Measurements from ENCODE around the gene IMPDH1. TPM values are rescaled to one million over a fixed set of nuclear protein-coding genes. Genes with fewer than 3 reads are reported as not detected.
A peak's percentile ranks its signal among the peaks of the same experiment; 100 is the strongest.

The IMPDH1 gene
- total RNA-seq, 2 experiments from 2014 or later = 26.5 to 27.0 TPM

DNA sequence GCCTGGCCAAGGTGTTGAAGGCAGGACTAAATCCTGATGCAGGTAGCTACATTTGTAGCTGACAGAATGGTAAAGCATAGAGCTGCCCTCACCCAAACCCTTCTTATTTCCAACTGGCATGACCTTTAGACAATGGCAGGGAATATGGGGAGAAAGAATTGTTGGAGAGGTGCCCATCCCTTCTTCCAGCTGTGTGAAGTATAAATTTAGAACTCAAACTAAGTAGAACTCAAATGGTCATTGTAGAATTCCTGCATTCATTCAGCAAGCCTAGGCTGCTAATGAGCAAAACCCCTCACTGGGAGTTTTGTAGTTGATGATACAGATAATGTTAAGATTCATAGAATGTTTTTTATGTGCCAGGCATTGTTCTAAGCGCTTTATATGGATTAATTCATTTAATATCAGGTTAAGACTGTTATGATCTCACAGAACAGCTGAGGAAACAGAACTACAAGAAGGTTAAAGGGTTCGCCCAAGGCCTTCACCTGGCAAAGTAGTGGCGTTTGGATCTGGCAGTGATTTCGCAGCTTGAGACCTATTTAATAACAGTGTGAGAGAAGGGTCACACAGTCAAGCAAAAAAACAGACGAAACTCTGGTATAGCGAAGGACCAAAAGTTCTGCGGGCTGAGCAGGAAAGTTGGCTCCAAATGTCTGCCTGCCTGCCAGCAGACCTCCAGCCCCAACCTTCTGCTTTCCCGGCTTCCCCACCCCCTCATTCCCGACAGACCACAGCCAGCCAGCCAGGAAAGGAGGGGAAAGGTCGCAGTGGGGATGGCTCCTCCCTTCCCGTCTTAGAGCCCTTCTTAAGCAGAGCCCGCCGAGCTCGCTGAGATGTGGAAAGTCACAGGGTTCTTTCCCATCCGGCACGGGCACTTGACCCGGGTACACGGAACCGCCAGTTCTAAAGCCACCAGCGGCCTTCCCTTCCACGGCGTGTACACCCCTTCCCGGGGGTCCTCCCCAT lies 44.3 kb upstream of the IMPDH1 start:
- Histone ChIP-seq H3K4me3 (ENCODE audit: low read length) (no peak overlapping the region), H3K36me3 (ENCODE audit: insufficient read depth, low read length) (no peaks in the 10 kb centered on the region), H3K9me3 (ENCODE audit: control insufficient read depth in 1 of 2, insufficient read depth in 1 of 2, low read length in 2 of 2) (no peaks in the 10 kb centered on the region), H3K4me1 (ENCODE audit: insufficient read depth, low read length) (peaks cover 22% of the 10 kb centered on the region), H3K27me3 (ENCODE audit: control insufficient read depth in 1 of 2, insufficient read depth in 2 of 2, low read length in 2 of 2) (no peaks in the 10 kb centered on the region), H3K27ac (ENCODE audit: low read depth in 1 of 2, low read length in 2 of 2) (no peak overlapping the region)
- Mint-ChIP-seq H3K9me3 (no peaks in the 10 kb centered on the region), H3K4me1 (ENCODE audit: low read depth) (peaks cover 15% of the 10 kb centered on the region), H3K36me3 (ENCODE audit: low read depth) (no peaks in the 10 kb centered on the region), H3K27ac (no peak overlapping the region), H3K4me3 (peak overlapping the region; percentile 54), H3K27me3 (no peaks in the 10 kb centered on the region)
- ChIA-PET CTCF (interaction anchor here (5.9 kb wide), 1 partner anchor 28 kb away, joined by 47 read pairs; no protein-coding TSS in a partner anchor), POLR2A (no interaction called here)
- TF ChIP-seq, protein P1, sequence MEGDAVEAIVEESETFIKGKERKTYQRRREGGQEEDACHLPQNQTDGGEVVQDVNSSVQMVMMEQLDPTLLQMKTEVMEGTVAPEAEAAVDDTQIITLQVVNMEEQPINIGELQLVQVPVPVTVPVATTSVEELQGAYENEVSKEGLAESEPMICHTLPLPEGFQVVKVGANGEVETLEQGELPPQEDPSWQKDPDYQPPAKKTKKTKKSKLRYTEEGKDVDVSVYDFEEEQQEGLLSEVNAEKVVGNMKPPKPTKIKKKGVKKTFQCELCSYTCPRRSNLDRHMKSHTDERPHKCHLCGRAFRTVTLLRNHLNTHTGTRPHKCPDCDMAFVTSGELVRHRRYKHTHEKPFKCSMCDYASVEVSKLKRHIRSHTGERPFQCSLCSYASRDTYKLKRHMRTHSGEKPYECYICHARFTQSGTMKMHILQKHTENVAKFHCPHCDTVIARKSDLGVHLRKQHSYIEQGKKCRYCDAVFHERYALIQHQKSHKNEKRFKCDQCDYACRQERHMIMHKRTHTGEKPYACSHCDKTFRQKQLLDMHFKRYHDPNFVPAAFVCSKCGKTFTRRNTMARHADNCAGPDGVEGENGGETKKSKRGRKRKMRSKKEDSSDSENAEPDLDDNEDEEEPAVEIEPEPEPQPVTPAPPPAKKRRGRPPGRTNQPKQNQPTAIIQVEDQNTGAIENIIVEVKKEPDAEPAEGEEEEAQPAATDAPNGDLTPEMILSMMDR (IDR thresholded peaks at IDR 0.05) = no peak
- no peak for DNase-seq
- intact Hi-C loops (cut with DNase I, micrococcal nuclease) = loop anchor here (2.0 to 10.0 kb wide), 3 partner anchors 49 to 1151 kb away; partner anchors contain the start of gene RBM28 (in 1 of the 2)
- no peak for ATAC-seq (ENCODE audit: poor library complexity)

DNA sequence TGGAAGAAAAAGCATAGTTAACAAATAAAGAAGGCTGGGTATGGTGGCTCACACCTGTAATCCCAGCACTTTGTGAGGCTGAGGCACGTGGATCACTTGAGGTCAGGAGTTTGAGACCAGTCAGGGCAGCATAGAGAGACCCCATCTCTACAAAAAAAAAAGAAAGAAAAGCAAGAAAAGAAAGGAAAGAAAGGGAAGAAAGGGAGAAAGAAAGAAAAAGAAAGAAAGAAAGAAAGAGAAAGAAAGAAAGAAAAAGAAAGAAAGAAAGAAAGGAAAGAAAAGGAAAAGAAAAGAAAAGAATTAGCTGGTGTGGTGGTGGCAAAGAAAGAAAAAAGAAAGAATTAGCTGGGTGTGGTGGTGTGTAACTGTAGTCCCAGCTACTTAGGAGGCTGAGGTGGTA lies 42.8 kb upstream of the IMPDH1 start:
- peaks cover 14% of the 10 kb centered on the region for H3K4me1 Mint-ChIP-seq (ENCODE audit: low read depth)
- Histone ChIP-seq H3K36me3 (ENCODE audit: insufficient read depth, low read length) (no peaks in the 10 kb centered on the region), H3K4me3 (ENCODE audit: low read length) (no peak overlapping the region), H3K9me3 (ENCODE audit: control insufficient read depth in 1 of 2, insufficient read depth in 1 of 2, low read length in 2 of 2) (no peaks in the 10 kb centered on the region), H3K4me1 (ENCODE audit: insufficient read depth, low read length) (peaks cover 20% of the 10 kb centered on the region), H3K27ac (ENCODE audit: low read depth in 1 of 2, low read length in 2 of 2) (no peak overlapping the region), H3K27me3 (ENCODE audit: control insufficient read depth in 1 of 2, insufficient read depth in 2 of 2, low read length in 2 of 2) (no peaks in the 10 kb centered on the region)
- intact Hi-C loops (cut with DNase I, micrococcal nuclease) = loop anchor here in 1 of 2 experiments (10.0 kb wide), 2 partner anchors 108 to 1152 kb away; partner anchors contain the start of gene RBM28
- TF ChIP-seq, protein P1 (IDR thresholded peaks at IDR 0.05) = no peak
- ChIA-PET CTCF (interaction anchor here (5.9 kb wide), 1 partner anchor 26 kb away, joined by 47 read pairs; no protein-coding TSS in a partner anchor), POLR2A (no interaction called here)
- DNase-seq (no peak), ATAC-seq (ENCODE audit: poor library complexity) (no peak)
- peak overlapping the region; percentile 40 for H3K4me3 Mint-ChIP-seq
- H3K27me3 Mint-ChIP-seq = no peaks in the 10 kb centered on the region
- no peaks in the 10 kb centered on the region for H3K9me3 Mint-ChIP-seq
- no peak overlapping the region for H3K27ac Mint-ChIP-seq
- H3K36me3 Mint-ChIP-seq (ENCODE audit: low read depth) = no peaks in the 10 kb centered on the region

GRCh38 chr7:128450913-128451312 lies 41.1 kb upstream of the IMPDH1 start:
- CTCF ChIA-PET = no interaction called here
- Mint-ChIP-seq H3K27me3 (no peaks in the 10 kb centered on the region), H3K9me3 (no peaks in the 10 kb centered on the region), H3K36me3 (ENCODE audit: low read depth) (no peaks in the 10 kb centered on the region), H3K27ac (no peak overlapping the region), H3K4me3 (no peak overlapping the region), H3K4me1 (ENCODE audit: low read depth) (peaks cover 8% of the 10 kb centered on the region)
- Histone ChIP-seq H3K27ac (ENCODE audit: low read depth in 1 of 2, low read length in 2 of 2) (no peak overlapping the region), H3K4me3 (ENCODE audit: low read length) (no peak overlapping the region), H3K4me1 (ENCODE audit: insufficient read depth, low read length) (peaks cover 7% of the 10 kb centered on the region), H3K9me3 (ENCODE audit: control insufficient read depth in 1 of 2, insufficient read depth in 1 of 2, low read length in 2 of 2) (no peaks in the 10 kb centered on the region), H3K36me3 (ENCODE audit: insufficient read depth, low read length) (no peaks in the 10 kb centered on the region), H3K27me3 (ENCODE audit: control insufficient read depth in 1 of 2, insufficient read depth in 2 of 2, low read length in 2 of 2) (no peaks in the 10 kb centered on the region)
- intact Hi-C loops (cut with DNase I, micrococcal nuclease) = loop anchor here in 1 of 2 experiments (10.0 kb wide), 2 partner anchors 106 to 1154 kb away; partner anchors contain the start of gene RBM28
- TF ChIP-seq, protein P1 (IDR thresholded peaks at IDR 0.05) = no peak
- no peak for DNase-seq
- ATAC-seq (ENCODE audit: poor library complexity) = no peak
- POLR2A ChIA-PET = no interaction called here
